Right lobe of liver (tissue), 6 donors: ENCODE measurements around the gene FOXD1. TPM values are rescaled to one million over a fixed set of nuclear protein-coding genes. Genes with fewer than 3 reads are reported as not detected.

Experiments used
- ATAC-seq, 4 donors: fragments of 200-7000 bp; cut with Tn5 transposase; one replicate each; pipeline ENCODE4 v1.9.1; 2020; ENCODE audit warnings: mild to moderate bottlenecking in 4 of 4, moderate library complexity in 4 of 4
- DNase-seq, 3 donors: peaks; one replicate each; pipeline ENCODE4 v3.0.0-alpha.2; 2020
- H3K27ac ChIP-seq, 3 donors: fragments of 200-600 bp; one replicate each; pipeline ENCODE4 v1.8.0; 2022
- H3K27me3 ChIP-seq, 2 donors: fragments of 200-600 bp; one replicate each; pipeline ENCODE4 v1.8.0; 2022
- H3K36me3 ChIP-seq, 4 donors: fragments of 200-600 bp; sonication (generic) in 1 of 4; one replicate each; pipeline versions ENCODE4 v1.5.1 to v1.8.0; 2017 to 2022; ENCODE audit warnings: control low read depth in 1 of 4
- H3K4me1 ChIP-seq, 4 donors: fragments of 200-600 bp; sonication (generic) in 1 of 4; one replicate each; pipeline versions ENCODE4 v1.5.1 to v1.8.0; 2017 to 2022; ENCODE audit warnings: control low read depth in 1 of 4
- H3K4me3 ChIP-seq, 3 donors: fragments of 200-600 bp; one replicate each; pipeline ENCODE4 v1.8.0; 2022
- H3K9me3 ChIP-seq, 4 donors: fragments of 200-600 bp; sonication (generic) in 1 of 4; one replicate each; pipeline versions ENCODE4 v1.5.1 to v1.8.0; 2017 to 2022; ENCODE audit warnings: control low read depth in 1 of 4
- CTCF ChIP-seq, 4 donors: fragments of 200-600 bp in 3 of 4; fragments of 450-650 bp in 1 of 4; IDR thresholded peaks; one replicate each; pipeline versions ENCODE4 v1.5.1 to v1.8.0; 2016 to 2022; ENCODE audit warnings: antibody characterized with exemption in 4 of 4, mild to moderate bottlenecking in 2 of 4
- POLR2A ChIP-seq: fragments of 450-650 bp; IDR thresholded peaks from one replicate; pipeline ENCODE4 v1.6.1; 2017; ENCODE audit warnings: antibody characterized with exemption, mild to moderate bottlenecking
- WGBS: methylation state at CpG from one replicate; pipeline ENCODE4 v1.1.6; 2018; ENCODE audit warnings: low coverage, low lambda C conversion rate; ENCODE audit not compliant: insufficient coverage; ENCODE audit errors: missing lambda C conversion rate; 5-methylcytosine and 5-hydroxymethylcytosine counted together
- intact Hi-C, 2 donors: fragments of 100-400 bp; cut with DNase I; formaldehyde crosslinking; loops; one replicate each; pipeline versions ENCODE4 v1.11.2 to v1.14.1; 2022
- total RNA-seq, 6 experiments: library from RNA; depleted of rRNA in 2 of 6; stranded (reverse); fragments of >200 nt in 2 of 6; fragmentation: NEBNext Ultra II Directional in 3 of 6; extraction: Animal tissue kit (Norgen Biotek cat#: 25700) in 3 of 6; gene quantifications; one replicate each; pipeline versions ENCODE4 v1.1.0 to v1.2.4, GENCODE V29; 2016 to 2023
- donor health status: DM: no; HTN: yes; CAD: no.
- donor health status: DM: no; HTN: no; CAD: no.
- donor health status: DM: no; HTN: no; CAD: no.
- donor health status: DM: no; HTN: yes; CAD: no.
- donor health status: DM: no; HTN: yes; CAD: no.

FOXD1 gene
- total RNA-seq, 6 experiments from 2014 or later: not detected

GRCh38 chr5:73437777-73438644 is 10.6 kb downstream of the FOXD1 start:
- TF ChIP-seq CTCF (IDR thresholded peaks at IDR 0.05): no peak
- no peak for TF ChIP-seq POLR2A
- H3K9me3 ChIP-seq: no peaks in the 10 kb centered on the region
- H3K36me3 ChIP-seq: no peaks in the 10 kb centered on the region
- WGBS: 6% methylated on average over 16 of the region's 18 CpGs
- DNase-seq: no peak
- peaks cover 0 to 13% (median 3%) of the 10 kb centered on the region in 4 donors for H3K4me1 ChIP-seq
- no peak for ATAC-seq
- H3K4me3 ChIP-seq: no peak overlapping the region
- intact Hi-C loops: no loop called here
- peaks cover 27 to 58% of the 10 kb centered on the region in 2 donors for H3K27me3 ChIP-seq
- no peak overlapping the region for H3K27ac ChIP-seq

GRCh38 chr5:73437101-73437776 is 11.3 kb downstream of the FOXD1 start:
- peak overlapping the region in 1 of 3 donors; percentile 3 for H3K4me3 ChIP-seq
- H3K27me3 ChIP-seq: peaks cover 23 to 55% of the 10 kb centered on the region in 2 donors
- intact Hi-C loops: no loop called here
- peak in 3 of 4 donors; percentile 32 to 44 (median 37) for ATAC-seq
- TF ChIP-seq CTCF (IDR thresholded peaks at IDR 0.05): no peak
- no peak for TF ChIP-seq POLR2A
- no peak overlapping the region for H3K27ac ChIP-seq
- DNase-seq: no peak
- no peaks in the 10 kb centered on the region for H3K9me3 ChIP-seq
- WGBS: 0% methylated on average over 19 of the region's 69 CpGs
- no peaks in the 10 kb centered on the region for H3K36me3 ChIP-seq
- H3K4me1 ChIP-seq: peaks cover 0 to 13% (median 3%) of the 10 kb centered on the region in 4 donors

GRCh38 chr5:73436535-73437100 is 12.0 kb downstream of the FOXD1 start:
- intact Hi-C loops: no loop called here
- H3K27me3 ChIP-seq: peaks cover 19 to 51% of the 10 kb centered on the region in 2 donors
- WGBS: 0% methylated on average over 9 of the region's 66 CpGs
- TF ChIP-seq POLR2A: no peak
- no peak for TF ChIP-seq CTCF (IDR thresholded peaks at IDR 0.05)
- no peaks in the 10 kb centered on the region for H3K36me3 ChIP-seq
- H3K4me1 ChIP-seq: peaks cover 0 to 13% (median 3%) of the 10 kb centered on the region in 4 donors
- ATAC-seq: peak; percentile 33 to 54 (median 48)
- no peaks in the 10 kb centered on the region for H3K9me3 ChIP-seq
- H3K4me3 ChIP-seq: peak overlapping the region in 1 of 3 donors; percentile 3
- no peak for DNase-seq
- no peak overlapping the region for H3K27ac ChIP-seq

- WGBS: 9% methylated on average over 30 of the region's 35 CpGs
- no peak for DNase-seq
- ATAC-seq: no peak
- peaks cover 14 to 51% of the 10 kb centered on the region in 2 donors for H3K27me3 ChIP-seq
- H3K9me3 ChIP-seq: no peaks in the 10 kb centered on the region
- H3K4me1 ChIP-seq: peaks cover 0 to 13% (median 3%) of the 10 kb centered on the region in 4 donors
- H3K36me3 ChIP-seq: no peaks in the 10 kb centered on the region
- H3K4me3 ChIP-seq: no peak overlapping the region
- TF ChIP-seq CTCF (IDR thresholded peaks at IDR 0.05) (no peak), POLR2A (no peak)
- no peak overlapping the region for H3K27ac ChIP-seq
- intact Hi-C loops: no loop called here
These were observed 12.6 kb downstream of the FOXD1 start for GRCh38 chr5:73435759-73436534.
